HEK293 (cell line): ENCODE results near the gene OR5AU1.

Source experiments
- BCL11A ChIP-seq: fragments of 450-650 bp; formaldehyde crosslinking; IDR thresholded peaks from 2 replicates; pipeline ENCODE4 v1.5.1; 2016; ENCODE audit warnings: low read depth, missing biosample characterization, missing genetic modification characterization
- CTCF ChIP-seq: fragments of 450-650 bp; formaldehyde crosslinking; IDR thresholded peaks from 2 replicates; pipeline ENCODE4 v1.5.1; 2016; ENCODE audit warnings: missing biosample characterization, missing genetic modification characterization
- HIC1 ChIP-seq: fragments of 450-650 bp; formaldehyde crosslinking; IDR thresholded peaks from 2 replicates; pipeline ENCODE4 v1.5.1; 2016; ENCODE audit warnings: missing biosample characterization, missing genetic modification characterization
- YY1 ChIP-seq: fragments of 450-650 bp; formaldehyde crosslinking; IDR thresholded peaks from 2 replicates; pipeline ENCODE4 v1.5.1; 2018; ENCODE audit warnings: missing biosample characterization, missing genetic modification characterization
- ZBTB1 ChIP-seq: fragments of 450-650 bp; formaldehyde crosslinking; IDR thresholded peaks from 2 replicates; pipeline ENCODE4 v1.5.1; 2016; ENCODE audit warnings: missing biosample characterization, missing genetic modification characterization
- ZFP41 ChIP-seq: fragments of 450-650 bp; formaldehyde crosslinking; IDR thresholded peaks from 2 replicates; pipeline ENCODE4 v1.5.1; 2016; ENCODE audit warnings: missing biosample characterization, missing genetic modification characterization, borderline replicate concordance
- ZNF302 ChIP-seq: fragments of 450-650 bp; formaldehyde crosslinking; IDR thresholded peaks from 2 replicates; pipeline ENCODE4 v1.5.1; 2016; ENCODE audit warnings: missing biosample characterization, missing genetic modification characterization, low read depth

GRCh38 chr14:21160061-21160610, 4.3 kb upstream of the OR5AU1 start:
- no peak for TF ChIP-seq ZFP41
- TF ChIP-seq CTCF (tag by site-specific recombination) = no peak
- no peak for TF ChIP-seq HIC1 (tag by site-specific recombination)
- TF ChIP-seq ZBTB1 (tag by site-specific recombination) = no peak
- no peak for TF ChIP-seq BCL11A (tag by site-specific recombination)
- no peak for TF ChIP-seq YY1 (tag by site-specific recombination)
- no peak for TF ChIP-seq ZNF302
